HCT116 (cell line): Measurements from ENCODE around the gene ELFN2. TPM values are rescaled to one million over a fixed set of nuclear protein-coding genes. Genes with fewer than 3 reads are reported as not detected.

Source experiments
- ATAC-seq: fragments of 200-7000 bp; cut with Tn5 transposase; 2 replicates; pipeline ENCODE4 v1.9.1; 2020; ENCODE audit warnings: mild to moderate bottlenecking, moderate library complexity
- BruUV-seq: library from RNA; stranded (reverse); fragments of 400-500 nt; replicated peaks from 2 replicates; lab custom pipeline; 2021; lab: Mats Ljungman, UMichigan
- CTCF ChIA-PET: fragments of 300-600 bp; sonication (Branson Sonifier 250); formaldehyde crosslinking; loops from one replicate; lab custom pipeline; 2021; ENCODE audit warnings: antibody characterized with exemption; lab: Charles Lee
- POLR2A ChIA-PET: fragments of 300-600, 350-600 bp; sonication (Branson Sonifier 250); formaldehyde crosslinking; loops from one replicate; lab custom pipeline; 2021; ENCODE audit warnings: antibody characterized with exemption; lab: Charles Lee
- RAD21 ChIA-PET, 2 experiments: fragments of 300-600 bp; sonication (Branson Sonifier 250); formaldehyde crosslinking; loops; one replicate each; lab custom pipeline; 2023; ENCODE audit warnings: low total read pairs in 2 of 2; ENCODE audit not compliant: uncharacterized antibody in 2 of 2, unreplicated experiment in 2 of 2, low non-redundant PET in 1 of 2; lab: Charles Lee
- DNase-seq: peaks from one replicate; pipeline ENCODE4 v3.0.0-alpha.2; 2010; ENCODE audit warnings: low read depth, low spot score
- H2AFZ ChIP-seq: fragments of 200-600 bp; shearing (Covaris generic), sonication (generic); 2 replicates; pipeline ENCODE4 v1.6.1; 2017; ENCODE audit warnings: low read depth, mixed run types, mixed read lengths, antibody characterized with exemption, low read length; ENCODE audit not compliant: poor library complexity, severe bottlenecking
- H3K27ac ChIP-seq: 2 replicates; pipeline ENCODE4 v1.5.1; 2012; ENCODE audit warnings: low read depth, low read length
- H3K27me3 ChIP-seq: fragments of 200-600 bp; sonication (generic); 2 replicates; pipeline ENCODE4 v1.6.1; 2016; ENCODE audit warnings: mixed run types, low read length, mixed read lengths; ENCODE audit not compliant: insufficient read depth
- H3K36me3 ChIP-seq, 2 experiments: fragments of 200-500 bp in 1 of 2; fragments of 200-600 bp in 1 of 2; sonication (Bioruptor generic) in 1 of 2; sonication (generic) in 1 of 2; 2 replicates each; pipeline versions ENCODE4 v1.5.1 to v1.6.1; 2014 to 2016; ENCODE audit warnings: low read length in 2 of 2, inconsistent platforms in 1 of 2, mixed read lengths in 1 of 2, mixed run types in 1 of 2; ENCODE audit not compliant: insufficient read depth in 2 of 2, control insufficient read depth in 1 of 2
- H3K4me1 ChIP-seq, 2 experiments: fragments of 200-600 bp in 1 of 2; sonication (generic) in 1 of 2; 2 replicates each; pipeline versions ENCODE4 v1.5.1 to v1.6.1; 2012 to 2017; ENCODE audit warnings: low read length in 2 of 2, inconsistent platforms in 1 of 2, mild to moderate bottlenecking in 1 of 2, mixed read lengths in 1 of 2, mixed run types in 1 of 2, moderate library complexity in 1 of 2; ENCODE audit not compliant: insufficient read depth in 2 of 2, control insufficient read depth in 1 of 2
- H3K4me2 ChIP-seq: fragments of 200-600 bp; sonication (generic); 2 replicates; pipeline ENCODE4 v1.6.1; 2017; ENCODE audit warnings: mixed run types, low read length, mixed read lengths
- H3K4me3 ChIP-seq, 2 experiments: fragments of 200-600 bp in 1 of 2; sonication (generic) in 1 of 2; replicated peaks in 1 of 2; 2 replicates each; pipeline ENCODE4 v1.5.1; 2011 to 2016; ENCODE audit warnings: low read length in 2 of 2, control low read depth in 1 of 2, low read depth in 1 of 2, mild to moderate bottlenecking in 1 of 2, mixed read lengths in 1 of 2, mixed run types in 1 of 2
- H3K79me2 ChIP-seq: fragments of 200-600 bp; sonication (generic); 2 replicates; pipeline ENCODE4 v1.6.1; 2017; ENCODE audit warnings: mild to moderate bottlenecking, mixed run types, low read length, moderate library complexity, mixed read lengths; ENCODE audit not compliant: insufficient read depth
- H3K9ac ChIP-seq: fragments of 200-600 bp; sonication (generic); 2 replicates; pipeline ENCODE4 v1.6.1; 2016; ENCODE audit warnings: low read length, mixed read lengths
- H3K9me2 ChIP-seq: fragments of 200-600 bp; sonication (generic), shearing (Covaris generic); 2 replicates; pipeline ENCODE4 v1.6.1; 2017; ENCODE audit warnings: mixed run types, mild to moderate bottlenecking, moderate library complexity; ENCODE audit not compliant: insufficient read depth
- H3K9me3 ChIP-seq, 2 experiments: fragments of 200-500 bp in 1 of 2; fragments of 200-600 bp in 1 of 2; sonication (Bioruptor generic) in 1 of 2; sonication (generic) in 1 of 2; 2 replicates each; pipeline ENCODE4 v1.6.1; 2014 to 2017; ENCODE audit warnings: low read length in 2 of 2, mixed read lengths in 2 of 2, inconsistent platforms in 1 of 2, low read depth in 1 of 2, mild to moderate bottlenecking in 1 of 2, mixed run types in 1 of 2, moderate library complexity in 1 of 2; ENCODE audit not compliant: control insufficient read depth in 1 of 2, insufficient read depth in 1 of 2
- H4K20me1 ChIP-seq: fragments of 200-600 bp; sonication (generic), shearing (Covaris generic); 2 replicates; pipeline ENCODE4 v1.6.1; 2017; ENCODE audit warnings: mixed run types, mild to moderate bottlenecking, moderate library complexity; ENCODE audit not compliant: insufficient read depth
- ATF3 ChIP-seq: IDR thresholded peaks from 2 replicates; pipeline ENCODE4 v1.6.1; 2012
- EGR1 ChIP-seq: IDR thresholded peaks from 2 replicates; pipeline ENCODE4 v1.6.1; 2012; ENCODE audit warnings: low read depth
- ELF1 ChIP-seq: IDR thresholded peaks from 2 replicates; pipeline ENCODE4 v1.6.1; 2012; ENCODE audit warnings: low read depth, borderline replicate concordance
- EZH2phosphoT487 ChIP-seq: fragments of 200-600 bp; IDR thresholded peaks from 2 replicates; pipeline ENCODE4 v1.6.1; 2018; ENCODE audit warnings: antibody characterized with exemption, borderline replicate concordance
- MAX ChIP-seq: IDR thresholded peaks from 2 replicates; pipeline ENCODE4 v1.6.1; 2012
- POLR2A ChIP-seq: IDR thresholded peaks from 2 replicates; pipeline ENCODE4 v1.7.0; 2011; ENCODE audit warnings: borderline replicate concordance; ENCODE audit not compliant: insufficient read depth, insufficient read length; ENCODE audit errors: extremely low read depth
- REST ChIP-seq: IDR thresholded peaks from 2 replicates; pipeline ENCODE4 v1.6.1; 2012; ENCODE audit warnings: low read depth
- SIN3A ChIP-seq: IDR thresholded peaks from 2 replicates; pipeline ENCODE4 v1.6.1; 2012; ENCODE audit warnings: low read depth
- SRF ChIP-seq: IDR thresholded peaks from 2 replicates; pipeline ENCODE4 v1.6.1; 2012; ENCODE audit warnings: low read depth
- YY1 ChIP-seq: IDR thresholded peaks from 2 replicates; pipeline ENCODE4 v1.6.1; 2011; ENCODE audit warnings: low read length, low read depth, moderate library complexity, mild to moderate bottlenecking; ENCODE audit not compliant: insufficient replicate concordance; ENCODE audit errors: extremely low read depth
- ZBTB33 ChIP-seq: IDR thresholded peaks from 2 replicates; pipeline ENCODE4 v1.6.1; 2011; ENCODE audit warnings: mild to moderate bottlenecking, low read length, moderate library complexity; ENCODE audit not compliant: insufficient replicate concordance; ENCODE audit errors: extremely low read depth
- ZFX ChIP-seq: fragments of 450-650 bp; IDR thresholded peaks from 2 replicates; pipeline ENCODE4 v1.6.1; 2017
- ZNF274 ChIP-seq: fragments of 200-500 bp; sonication (Bioruptor generic); IDR thresholded peaks from 2 replicates; pipeline ENCODE4 v1.6.1; 2014; ENCODE audit warnings: mild to moderate bottlenecking, low read depth, low read length, inconsistent platforms
- intact Hi-C: fragments of 100-400 bp; cut with micrococcal nuclease; formaldehyde crosslinking; loops from 2 replicates; pipeline ENCODE4 v1.10.0; 2022
- total RNA-seq: library from RNA; stranded (reverse); gene quantifications from one replicate; pipeline ENCODE4 v1.2.1, GENCODE V29; 2021; ENCODE audit not compliant: unreplicated experiment

Gene ELFN2
- total RNA-seq, 1 experiment from 2014 or later, result 45.4 TPM

- 0 out of 4 replicates have a peak, but pooled peaks cover 0 to 3% of the 10 kb centered on the region in 2 experiments for H3K36me3 ChIP-seq
- no TSS peak for BruUV-seq
- no peak overlapping the region for H3K4me3 ChIP-seq
- peaks cover 23% of the 10 kb centered on the region; the same call in 1 of the 2 replicates for H3K79me2 ChIP-seq
- no peaks in the 10 kb centered on the region for H3K9me2 ChIP-seq
- peaks cover 3 to 11% of the 10 kb centered on the region in 2 experiments; a peak in 2 of 4 replicates for H3K4me1 ChIP-seq
- no peaks in the 10 kb centered on the region for H3K27me3 ChIP-seq
- DNase-seq (no peak), ATAC-seq (no peak)
- POLR2A ChIA-PET, result no interaction called here
- no peak overlapping the region for H3K27ac ChIP-seq
- no peaks in the 10 kb centered on the region for H4K20me1 ChIP-seq
- RAD21 ChIA-PET, result no interaction called here
- H2AFZ ChIP-seq, result no peak overlapping the region
- H3K4me2 ChIP-seq, result no peak overlapping the region
- intact Hi-C loops, result no loop called here
- CTCF ChIA-PET, result no interaction called here
- TF ChIP-seq SIN3A (no peak), EGR1 (no peak), YY1 (no peak), MAX (no peak), ATF3 (no peak), POLR2A (no peak)
- no peaks in the 10 kb centered on the region for H3K9me3 ChIP-seq
- no peak overlapping the region for H3K9ac ChIP-seq
These were observed 34.5 kb downstream of the ELFN2 start for GRCh38 chr22:37392721-37393328.

- ChIA-PET RAD21 (no interaction called here), CTCF (no interaction called here), POLR2A (no interaction called here)
- peaks cover 3 to 14% of the 10 kb centered on the region in 2 experiments; a peak in 2 of 4 replicates for H3K4me1 ChIP-seq
- no peak for ATAC-seq
- no peak for DNase-seq
- no peaks in the 10 kb centered on the region for H3K27me3 ChIP-seq
- no peaks in the 10 kb centered on the region for H3K9me2 ChIP-seq
- H3K4me2 ChIP-seq, result no peak overlapping the region
- H3K79me2 ChIP-seq, result peaks cover 23% of the 10 kb centered on the region; the same call in 1 of the 2 replicates
- H3K4me3 ChIP-seq, result no peak overlapping the region
- no TSS peak for BruUV-seq
- no peaks in the 10 kb centered on the region for H4K20me1 ChIP-seq
- H3K27ac ChIP-seq, result 0 out of 2 replicates have a peak overlapping the region, but pooled peaks have one; percentile 14
- intact Hi-C loops, result no loop called here
- no peak overlapping the region for H2AFZ ChIP-seq
- H3K9ac ChIP-seq, result no peak overlapping the region
- H3K9me3 ChIP-seq, result no peaks in the 10 kb centered on the region
- H3K36me3 ChIP-seq, result 0 out of 4 replicates have a peak, but pooled peaks cover 0 to 3% of the 10 kb centered on the region in 2 experiments
- TF ChIP-seq EZH2phosphoT487 (no peak), POLR2A (no peak), EGR1 (no peak), YY1 (no peak), ZNF274 (no peak), SRF (no peak), ATF3 (no peak), ZBTB33 (no peak), REST (no peak), ELF1 (no peak), ZFX (no peak)
These were observed 35.6 kb downstream of the ELFN2 start for GRCh38 chr22:37391702-37392101.
